OCI-LY3 (cell line): ENCODE results near the gene PARN.
A peak's percentile ranks its signal among the peaks of the same experiment; 100 is the strongest.

Source experiments
- H2AFZ ChIP-seq: fragments of 200-600, 300-600 bp; shearing (Covaris generic); 2 replicates; pipeline ENCODE4 v1.6.0; 2014; ENCODE audit warnings: antibody characterized with exemption, low read depth, low read length
- H3K27ac ChIP-seq: fragments of 200-600, 300-600 bp; sonication (generic); 2 replicates; pipeline ENCODE4 v1.5.1; 2014; ENCODE audit warnings: mild to moderate bottlenecking, low read length, moderate library complexity, mixed read lengths
- H3K27me3 ChIP-seq: fragments of 200-600, 300-600 bp; sonication (generic); 2 replicates; pipeline ENCODE4 v1.6.1; 2014; ENCODE audit warnings: low read depth, low read length, mixed read lengths
- H3K36me3 ChIP-seq: fragments of 200-600, 300-600 bp; sonication (generic); replicated peaks from 2 replicates; pipeline ENCODE3; 2014; ENCODE audit warnings: low read depth, low read length, mixed read lengths
- H3K4me1 ChIP-seq: fragments of 300-600, 200-600 bp; sonication (generic); 2 replicates; pipeline ENCODE4 v1.6.1; 2014; ENCODE audit warnings: low read length, mixed read lengths
- H3K4me2 ChIP-seq: fragments of 200-600, 300-600 bp; sonication (generic); 2 replicates; pipeline ENCODE4 v1.6.1; 2014; ENCODE audit warnings: low read length, mixed read lengths
- H3K4me3 ChIP-seq: fragments of 300-600, 200-600 bp; sonication (generic); 2 replicates; pipeline ENCODE4 v1.5.1; 2014; ENCODE audit warnings: antibody characterized with exemption, mild to moderate bottlenecking, low read length, moderate library complexity
- H3K79me2 ChIP-seq: fragments of 300-600, 200-600 bp; shearing (Covaris generic); 2 replicates; pipeline ENCODE4 v1.6.1; 2014; ENCODE audit warnings: mild to moderate bottlenecking, low read length, mixed read lengths
- H3K9ac ChIP-seq: fragments of 300-600, 200-600 bp; shearing (Covaris generic); 2 replicates; pipeline ENCODE4 v1.6.0; 2014; ENCODE audit warnings: mild to moderate bottlenecking, low read length, moderate library complexity
- H3K9me3 ChIP-seq: fragments of 200-600, 300-600 bp; shearing (Covaris generic); 2 replicates; pipeline ENCODE4 v1.6.1; 2014; ENCODE audit warnings: low read length, mixed read lengths; ENCODE audit not compliant: insufficient read depth
- H4K20me1 ChIP-seq: fragments of 200-600, 300-600 bp; sonication (generic); 2 replicates; pipeline ENCODE4 v1.6.1; 2016; ENCODE audit warnings: low read length, mixed read lengths; ENCODE audit not compliant: insufficient read depth
- EZH2phosphoT487 ChIP-seq: fragments of 200-600 bp; shearing (Covaris generic); IDR thresholded peaks from 2 replicates; pipeline ENCODE4 v1.6.1; 2018; ENCODE audit warnings: antibody characterized with exemption, mixed run types, low read depth
- TF ChIP-seq, protein P1 (sequence below): fragments of 200-600, 300-600 bp; sonication (generic); IDR thresholded peaks from 2 replicates; pipeline ENCODE4 v1.5.1; 2014; ENCODE audit warnings: antibody characterized with exemption, low read length, low read depth

The PARN gene

DNA sequence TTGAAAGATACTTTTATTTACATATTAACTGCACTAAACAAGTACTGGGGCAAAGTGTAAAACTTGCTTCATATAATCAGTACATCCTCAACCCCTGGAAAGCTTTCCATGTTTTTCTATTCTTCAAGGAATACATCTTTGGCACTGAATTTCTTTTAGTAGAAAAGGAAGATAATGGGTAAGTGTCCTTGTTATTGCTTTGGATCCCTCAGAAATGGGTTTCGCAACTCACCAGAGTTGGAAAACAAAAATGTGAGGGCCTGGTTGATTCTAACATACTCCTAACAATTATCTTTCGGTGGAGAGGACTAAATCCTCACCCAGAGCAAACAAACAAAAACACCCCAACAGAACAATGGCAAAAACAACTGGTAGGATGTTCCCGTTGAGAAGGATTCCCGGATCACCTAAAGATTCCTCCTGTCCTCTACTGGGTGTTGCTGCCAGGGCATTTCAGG is 120.4 kb downstream of the PARN start:
- no peaks in the 10 kb centered on the region for H3K27me3 ChIP-seq
- H3K9ac ChIP-seq, result no peak overlapping the region
- H3K4me2 ChIP-seq, result no peak overlapping the region
- no peak overlapping the region for H3K4me3 ChIP-seq
- H3K9me3 ChIP-seq, result no peaks in the 10 kb centered on the region
- H3K36me3 ChIP-seq, result no peaks in the 10 kb centered on the region
- H3K4me1 ChIP-seq, result peaks cover 6% of the 10 kb centered on the region
- H2AFZ ChIP-seq, result no peak overlapping the region
- TF ChIP-seq, protein P1, sequence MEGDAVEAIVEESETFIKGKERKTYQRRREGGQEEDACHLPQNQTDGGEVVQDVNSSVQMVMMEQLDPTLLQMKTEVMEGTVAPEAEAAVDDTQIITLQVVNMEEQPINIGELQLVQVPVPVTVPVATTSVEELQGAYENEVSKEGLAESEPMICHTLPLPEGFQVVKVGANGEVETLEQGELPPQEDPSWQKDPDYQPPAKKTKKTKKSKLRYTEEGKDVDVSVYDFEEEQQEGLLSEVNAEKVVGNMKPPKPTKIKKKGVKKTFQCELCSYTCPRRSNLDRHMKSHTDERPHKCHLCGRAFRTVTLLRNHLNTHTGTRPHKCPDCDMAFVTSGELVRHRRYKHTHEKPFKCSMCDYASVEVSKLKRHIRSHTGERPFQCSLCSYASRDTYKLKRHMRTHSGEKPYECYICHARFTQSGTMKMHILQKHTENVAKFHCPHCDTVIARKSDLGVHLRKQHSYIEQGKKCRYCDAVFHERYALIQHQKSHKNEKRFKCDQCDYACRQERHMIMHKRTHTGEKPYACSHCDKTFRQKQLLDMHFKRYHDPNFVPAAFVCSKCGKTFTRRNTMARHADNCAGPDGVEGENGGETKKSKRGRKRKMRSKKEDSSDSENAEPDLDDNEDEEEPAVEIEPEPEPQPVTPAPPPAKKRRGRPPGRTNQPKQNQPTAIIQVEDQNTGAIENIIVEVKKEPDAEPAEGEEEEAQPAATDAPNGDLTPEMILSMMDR, result no peak
- TF ChIP-seq EZH2phosphoT487, result no peak
- H3K79me2 ChIP-seq, result no peaks in the 10 kb centered on the region
- H4K20me1 ChIP-seq, result no peaks in the 10 kb centered on the region
- no peak overlapping the region for H3K27ac ChIP-seq

DNA sequence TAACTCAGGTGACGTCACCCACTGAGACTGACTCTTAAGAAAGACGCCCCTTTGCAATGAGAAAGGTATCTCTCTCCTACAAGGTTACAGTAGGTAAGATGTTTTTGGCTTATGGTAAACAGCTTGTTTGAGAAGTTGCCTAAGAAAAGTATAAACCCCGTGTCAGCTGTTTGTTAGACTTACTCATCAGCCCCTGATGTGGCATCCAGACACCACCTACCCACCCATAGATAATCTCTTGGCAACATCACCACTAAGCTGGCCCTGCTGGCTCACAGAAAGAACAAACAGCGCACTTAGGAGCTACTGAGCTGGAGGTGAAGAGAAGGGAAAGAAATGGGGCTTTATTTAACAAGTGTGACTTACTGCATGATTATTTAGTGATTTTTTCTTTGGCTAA is 121.0 kb downstream of the PARN start:
- peaks cover 6% of the 10 kb centered on the region for H3K4me1 ChIP-seq
- no peak overlapping the region for H3K27ac ChIP-seq
- H3K9ac ChIP-seq, result no peak overlapping the region

DNA sequence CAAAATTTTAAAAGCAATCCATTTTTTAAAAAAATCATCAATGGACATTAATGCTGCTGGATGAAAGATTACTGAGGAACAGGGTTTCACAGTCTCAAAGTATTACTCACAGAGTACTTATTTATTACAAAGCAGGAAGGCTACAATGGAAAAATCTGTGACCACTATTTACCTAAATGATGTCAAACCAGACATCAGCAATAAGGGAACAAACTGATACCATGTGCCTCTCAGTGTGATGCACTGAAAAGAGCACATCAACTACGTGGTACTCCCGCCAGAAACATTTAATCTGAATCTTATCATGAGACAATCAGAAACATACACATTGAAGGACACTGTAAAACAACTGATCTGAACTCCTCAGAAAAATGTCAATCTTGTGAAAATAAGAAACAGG is 124.2 kb downstream of the PARN start:
- peaks cover 35% of the 10 kb centered on the region for H3K4me1 ChIP-seq

More for the DNA sequence above, 121.0 kb downstream of the PARN start:
- no peaks in the 10 kb centered on the region for H4K20me1 ChIP-seq
- H2AFZ ChIP-seq, result no peak overlapping the region
- H3K79me2 ChIP-seq, result no peaks in the 10 kb centered on the region
- no peaks in the 10 kb centered on the region for H3K36me3 ChIP-seq
- no peak overlapping the region for H3K4me2 ChIP-seq
- TF ChIP-seq, protein P1, result no peak
- no peak for TF ChIP-seq EZH2phosphoT487
- H3K9me3 ChIP-seq, result no peaks in the 10 kb centered on the region
- H3K4me3 ChIP-seq, result no peak overlapping the region
- H3K27me3 ChIP-seq, result no peaks in the 10 kb centered on the region

DNA sequence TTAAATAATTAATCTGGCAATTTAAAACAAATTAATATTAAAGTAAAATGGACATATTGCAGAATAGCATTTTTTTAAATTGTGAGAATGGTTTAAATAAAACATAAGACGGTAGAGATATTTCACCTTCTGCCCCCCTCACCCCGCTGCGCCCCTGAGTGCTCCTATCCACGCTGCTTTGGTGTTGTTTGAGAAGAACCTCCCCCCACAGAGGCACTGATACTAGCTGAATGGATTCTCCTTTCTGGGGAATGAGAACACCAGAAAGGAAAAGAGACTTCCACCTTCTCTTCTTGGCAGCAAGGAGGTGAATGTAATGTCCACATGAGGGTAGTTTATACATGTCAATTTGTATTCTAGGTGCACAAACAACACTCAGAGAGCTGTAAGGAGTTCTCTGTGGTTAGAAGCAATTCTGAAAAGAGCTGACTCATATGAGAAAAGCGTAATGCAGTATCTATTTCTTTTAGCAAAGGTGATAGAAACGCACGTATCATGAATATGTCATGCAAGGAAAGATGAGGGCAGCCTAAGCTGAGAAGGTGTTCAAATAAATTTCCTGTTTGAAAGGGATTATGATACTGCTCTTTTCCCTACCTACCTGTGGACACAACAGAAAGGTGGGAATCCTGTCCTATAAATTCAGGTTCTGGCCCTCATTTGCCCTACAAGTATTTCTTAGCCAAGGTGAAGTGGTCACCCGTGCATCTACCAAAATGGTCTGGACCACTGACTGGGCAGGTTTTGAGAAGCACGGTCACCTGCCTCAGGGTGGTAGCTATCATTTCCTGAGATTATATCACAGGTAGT is 126.9 kb downstream of the PARN start:
- Histone ChIP-seq H3K9ac (no peak overlapping the region), H3K27me3 (no peaks in the 10 kb centered on the region), H3K79me2 (no peaks in the 10 kb centered on the region), H3K4me2 (peak overlapping the region; percentile 79), H3K4me3 (peak overlapping the region; percentile 62), H3K27ac (peak overlapping the region; percentile 25; the same call in 1 of the 2 replicates), H3K4me1 (peaks cover 62% of the 10 kb centered on the region), H4K20me1 (no peaks in the 10 kb centered on the region), H2AFZ (no peak overlapping the region), H3K9me3 (no peaks in the 10 kb centered on the region), H3K36me3 (no peaks in the 10 kb centered on the region)
- TF ChIP-seq, protein P1, result no peak
- TF ChIP-seq EZH2phosphoT487, result no peak

More for the DNA sequence above, 124.2 kb downstream of the PARN start:
- no peaks in the 10 kb centered on the region for H4K20me1 ChIP-seq
- no peaks in the 10 kb centered on the region for H3K9me3 ChIP-seq
- H3K4me3 ChIP-seq, result no peak overlapping the region
- H3K27me3 ChIP-seq, result no peaks in the 10 kb centered on the region
- no peaks in the 10 kb centered on the region for H3K36me3 ChIP-seq
- no peak overlapping the region for H2AFZ ChIP-seq
- H3K9ac ChIP-seq, result no peak overlapping the region
- H3K4me2 ChIP-seq, result no peak overlapping the region
- no peak overlapping the region for H3K27ac ChIP-seq
- H3K79me2 ChIP-seq, result no peaks in the 10 kb centered on the region
- no peak for TF ChIP-seq EZH2phosphoT487
- TF ChIP-seq, protein P1, result no peak
